HL-60 (cell line): ENCODE results near the gene CCR4.
A peak's percentile ranks its signal among the peaks of the same experiment; 100 is the strongest.
"Not testable (repeated sequence)": the region's sequence is repeated elsewhere in the genome, so short reads cannot be mapped to it uniquely, and the experiment has no call there.

ENCODE experiments used
- DNase-seq, 2 experiments: peaks; one replicate each; pipeline ENCODE4 v3.0.0-alpha.2; 2010 to 2020; ENCODE audit warnings: low read depth in 1 of 2, low spot score in 1 of 2
- H3K27ac ChIP-seq: fragments of 250-450 bp; sonication (Bioruptor Pico); replicated peaks from 2 replicates; pipeline ENCODE4 v1.5.1; 2020; ENCODE audit warnings: mild to moderate bottlenecking, moderate library complexity
- H3K27me3 ChIP-seq: fragments of 250-450 bp; sonication (Bioruptor Pico); 2 replicates; pipeline ENCODE4 v1.5.1; 2021; ENCODE audit warnings: mild to moderate bottlenecking, moderate library complexity; ENCODE audit not compliant: insufficient read depth, poor library complexity, severe bottlenecking
- H3K4me3 ChIP-seq: replicated peaks from 2 replicates; pipeline ENCODE4 v1.5.1; 2011; ENCODE audit warnings: mild to moderate bottlenecking, control low read depth, low read length; ENCODE audit not compliant: insufficient read depth
- GABPA ChIP-seq: IDR thresholded peaks from 2 replicates; pipeline ENCODE4 v1.6.1; 2012; ENCODE audit warnings: low read depth
- POLR2AphosphoS5 ChIP-seq: IDR thresholded peaks from 2 replicates; pipeline ENCODE4 v1.6.1; 2012; ENCODE audit warnings: low read depth
- SPI1 ChIP-seq: IDR thresholded peaks from 2 replicates; pipeline ENCODE4 v1.6.1; 2012; ENCODE audit warnings: low read depth, mild to moderate bottlenecking, borderline replicate concordance
- TF ChIP-seq, protein P1 (sequence below): IDR thresholded peaks from one replicate; pipeline ENCODE4 v1.5.1; 2011; ENCODE audit warnings: low read length, control low read depth, inconsistent platforms; ENCODE audit not compliant: insufficient read depth
- TF ChIP-seq, protein P2 (sequence below): IDR thresholded peaks from 2 replicates; pipeline ENCODE4 v1.6.1; 2012; ENCODE audit warnings: low read depth; ENCODE audit not compliant: insufficient replicate concordance

The CCR4 gene

DNA sequence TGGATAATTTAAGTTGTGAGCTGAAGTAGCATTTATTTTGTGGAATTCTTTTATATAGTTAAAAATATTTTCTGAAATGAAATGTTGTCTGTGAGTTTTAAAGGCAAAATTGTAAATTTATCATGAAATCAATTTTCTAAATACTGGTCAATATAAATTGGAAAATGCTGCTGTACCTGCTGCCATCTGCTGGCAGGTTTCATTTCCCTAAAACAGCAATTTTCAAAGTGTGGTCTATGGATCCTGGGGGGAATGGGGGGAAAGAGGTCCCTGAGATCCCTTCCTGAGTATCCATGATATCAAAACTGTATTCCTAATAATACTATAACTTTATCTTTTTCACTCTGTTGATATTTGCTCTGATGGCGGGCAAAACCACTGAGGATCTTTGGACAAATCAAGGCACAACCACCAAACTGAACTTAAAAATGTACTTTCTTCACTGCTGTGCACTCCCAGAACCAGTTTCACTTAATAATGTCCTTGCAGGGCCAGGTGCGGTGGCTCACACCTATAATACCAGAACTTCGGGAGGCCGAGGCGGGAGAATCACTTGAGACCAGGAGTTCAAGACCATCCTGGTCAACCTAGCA is 17.2 kb upstream of the CCR4 start:
- Histone ChIP-seq H3K27me3 (no peaks in the 10 kb centered on the region), H3K4me3 (no peak overlapping the region), H3K27ac (no peak overlapping the region)
- DNase-seq, result no peak
- TF ChIP-seq, protein P1, sequence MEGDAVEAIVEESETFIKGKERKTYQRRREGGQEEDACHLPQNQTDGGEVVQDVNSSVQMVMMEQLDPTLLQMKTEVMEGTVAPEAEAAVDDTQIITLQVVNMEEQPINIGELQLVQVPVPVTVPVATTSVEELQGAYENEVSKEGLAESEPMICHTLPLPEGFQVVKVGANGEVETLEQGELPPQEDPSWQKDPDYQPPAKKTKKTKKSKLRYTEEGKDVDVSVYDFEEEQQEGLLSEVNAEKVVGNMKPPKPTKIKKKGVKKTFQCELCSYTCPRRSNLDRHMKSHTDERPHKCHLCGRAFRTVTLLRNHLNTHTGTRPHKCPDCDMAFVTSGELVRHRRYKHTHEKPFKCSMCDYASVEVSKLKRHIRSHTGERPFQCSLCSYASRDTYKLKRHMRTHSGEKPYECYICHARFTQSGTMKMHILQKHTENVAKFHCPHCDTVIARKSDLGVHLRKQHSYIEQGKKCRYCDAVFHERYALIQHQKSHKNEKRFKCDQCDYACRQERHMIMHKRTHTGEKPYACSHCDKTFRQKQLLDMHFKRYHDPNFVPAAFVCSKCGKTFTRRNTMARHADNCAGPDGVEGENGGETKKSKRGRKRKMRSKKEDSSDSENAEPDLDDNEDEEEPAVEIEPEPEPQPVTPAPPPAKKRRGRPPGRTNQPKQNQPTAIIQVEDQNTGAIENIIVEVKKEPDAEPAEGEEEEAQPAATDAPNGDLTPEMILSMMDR, result peak; percentile 48
- no peak for TF ChIP-seq GABPA
- peak; percentile 30; the same call in 1 of the 2 replicates for TF ChIP-seq SPI1

DNA sequence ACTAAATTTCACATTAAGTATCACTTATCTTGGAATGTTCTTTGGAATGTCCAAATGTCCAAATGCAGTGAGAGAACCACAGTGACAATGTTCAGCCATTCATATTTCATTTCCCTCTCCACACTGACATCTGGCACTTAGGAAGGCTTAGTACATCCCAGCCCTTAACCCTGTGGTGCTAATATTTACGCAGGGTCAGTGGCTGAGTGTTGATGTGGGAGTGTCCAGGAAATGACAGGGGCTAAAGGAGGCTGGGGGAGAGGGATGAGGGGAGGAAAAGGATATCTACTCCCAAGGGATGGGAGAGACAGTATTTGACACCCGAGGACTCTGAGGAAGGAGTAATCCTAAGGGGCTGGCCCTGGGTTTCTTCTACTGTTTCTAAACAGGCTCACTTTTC is 14.1 kb upstream of the CCR4 start:
- no peak overlapping the region for H3K4me3 ChIP-seq
- DNase-seq, result no peak
- no peak overlapping the region for H3K27ac ChIP-seq
- TF ChIP-seq SPI1, result no peak
- no peak for TF ChIP-seq GABPA
- TF ChIP-seq, protein P1, result no peak
- TF ChIP-seq, protein P2, sequence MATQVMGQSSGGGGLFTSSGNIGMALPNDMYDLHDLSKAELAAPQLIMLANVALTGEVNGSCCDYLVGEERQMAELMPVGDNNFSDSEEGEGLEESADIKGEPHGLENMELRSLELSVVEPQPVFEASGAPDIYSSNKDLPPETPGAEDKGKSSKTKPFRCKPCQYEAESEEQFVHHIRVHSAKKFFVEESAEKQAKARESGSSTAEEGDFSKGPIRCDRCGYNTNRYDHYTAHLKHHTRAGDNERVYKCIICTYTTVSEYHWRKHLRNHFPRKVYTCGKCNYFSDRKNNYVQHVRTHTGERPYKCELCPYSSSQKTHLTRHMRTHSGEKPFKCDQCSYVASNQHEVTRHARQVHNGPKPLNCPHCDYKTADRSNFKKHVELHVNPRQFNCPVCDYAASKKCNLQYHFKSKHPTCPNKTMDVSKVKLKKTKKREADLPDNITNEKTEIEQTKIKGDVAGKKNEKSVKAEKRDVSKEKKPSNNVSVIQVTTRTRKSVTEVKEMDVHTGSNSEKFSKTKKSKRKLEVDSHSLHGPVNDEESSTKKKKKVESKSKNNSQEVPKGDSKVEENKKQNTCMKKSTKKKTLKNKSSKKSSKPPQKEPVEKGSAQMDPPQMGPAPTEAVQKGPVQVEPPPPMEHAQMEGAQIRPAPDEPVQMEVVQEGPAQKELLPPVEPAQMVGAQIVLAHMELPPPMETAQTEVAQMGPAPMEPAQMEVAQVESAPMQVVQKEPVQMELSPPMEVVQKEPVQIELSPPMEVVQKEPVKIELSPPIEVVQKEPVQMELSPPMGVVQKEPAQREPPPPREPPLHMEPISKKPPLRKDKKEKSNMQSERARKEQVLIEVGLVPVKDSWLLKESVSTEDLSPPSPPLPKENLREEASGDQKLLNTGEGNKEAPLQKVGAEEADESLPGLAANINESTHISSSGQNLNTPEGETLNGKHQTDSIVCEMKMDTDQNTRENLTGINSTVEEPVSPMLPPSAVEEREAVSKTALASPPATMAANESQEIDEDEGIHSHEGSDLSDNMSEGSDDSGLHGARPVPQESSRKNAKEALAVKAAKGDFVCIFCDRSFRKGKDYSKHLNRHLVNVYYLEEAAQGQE, result no peak
- no peak for TF ChIP-seq POLR2AphosphoS5
- no peaks in the 10 kb centered on the region for H3K27me3 ChIP-seq

DNA sequence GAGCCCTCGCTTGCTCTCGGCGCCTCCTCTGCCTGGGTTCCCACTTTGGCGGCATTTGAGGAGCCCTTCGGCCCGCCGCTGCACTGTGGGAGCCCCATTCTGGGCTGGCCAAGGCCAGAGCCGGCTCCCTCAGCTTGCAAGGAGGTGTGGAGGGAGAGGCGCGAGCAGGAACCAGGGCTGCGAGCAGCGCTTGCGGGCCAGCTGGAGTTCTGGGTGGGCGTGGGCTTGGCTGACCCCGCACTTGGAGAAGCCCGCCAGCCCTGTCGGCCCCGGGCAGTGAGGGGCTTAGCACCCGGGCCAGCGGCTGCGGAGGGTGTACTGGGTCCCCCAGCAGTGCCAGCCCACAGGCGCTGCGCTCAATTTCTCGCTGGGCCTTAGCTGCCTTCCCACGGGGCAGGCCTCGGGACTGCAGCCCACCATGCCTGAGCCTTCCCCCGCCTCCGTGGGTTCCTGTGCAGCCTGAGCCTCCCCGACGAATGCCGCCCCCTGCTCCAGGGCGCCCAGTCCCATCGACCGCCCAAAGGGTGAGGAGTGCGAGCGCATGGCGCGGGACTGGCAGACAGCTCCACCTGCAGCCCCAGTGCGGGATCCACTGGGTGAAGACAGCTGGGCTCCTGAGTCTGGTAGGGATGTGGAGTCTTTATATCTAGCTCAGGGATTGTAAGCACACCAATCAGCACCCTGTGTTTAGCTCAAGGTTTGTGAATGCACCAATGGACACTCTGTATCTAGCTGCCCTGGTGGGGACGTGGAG is 11.7 kb upstream of the CCR4 start:
- DNase-seq, H3K27me3 ChIP-seq, H3K4me3 ChIP-seq, H3K27ac ChIP-seq: not testable (repeated sequence)

DNA sequence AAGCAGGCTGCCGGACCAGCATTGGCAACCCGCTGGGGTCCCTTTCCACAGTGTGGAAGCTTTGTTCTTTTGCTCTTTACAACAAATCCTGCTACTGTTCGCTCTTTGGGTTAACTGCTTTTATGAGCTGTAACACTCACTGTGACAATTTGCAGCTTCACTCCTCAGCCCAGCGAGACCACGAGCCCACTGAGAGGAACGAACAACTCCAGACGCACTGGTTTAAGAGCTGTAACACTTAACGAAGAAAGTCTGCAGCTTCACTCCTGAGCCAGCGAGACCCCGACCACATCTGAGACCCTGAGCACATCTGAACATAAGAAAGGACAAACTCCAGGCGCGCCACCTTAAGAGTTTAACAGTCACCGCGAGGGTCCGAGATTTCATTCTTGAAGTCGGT is 10.7 kb upstream of the CCR4 start:
- TF ChIP-seq SPI1, result no peak
- no peak for TF ChIP-seq POLR2AphosphoS5
- TF ChIP-seq, protein P1, result no peak
- TF ChIP-seq GABPA, result no peak
- TF ChIP-seq, protein P2, result no peak
- Histone ChIP-seq H3K27me3 (no peaks in the 10 kb centered on the region), H3K27ac (no peak overlapping the region), H3K4me3 (no peak overlapping the region)
- DNase-seq, result no peak
